ENCODE measurements around the gene NSDHL.

- TF ChIP-seq, protein P1, sequence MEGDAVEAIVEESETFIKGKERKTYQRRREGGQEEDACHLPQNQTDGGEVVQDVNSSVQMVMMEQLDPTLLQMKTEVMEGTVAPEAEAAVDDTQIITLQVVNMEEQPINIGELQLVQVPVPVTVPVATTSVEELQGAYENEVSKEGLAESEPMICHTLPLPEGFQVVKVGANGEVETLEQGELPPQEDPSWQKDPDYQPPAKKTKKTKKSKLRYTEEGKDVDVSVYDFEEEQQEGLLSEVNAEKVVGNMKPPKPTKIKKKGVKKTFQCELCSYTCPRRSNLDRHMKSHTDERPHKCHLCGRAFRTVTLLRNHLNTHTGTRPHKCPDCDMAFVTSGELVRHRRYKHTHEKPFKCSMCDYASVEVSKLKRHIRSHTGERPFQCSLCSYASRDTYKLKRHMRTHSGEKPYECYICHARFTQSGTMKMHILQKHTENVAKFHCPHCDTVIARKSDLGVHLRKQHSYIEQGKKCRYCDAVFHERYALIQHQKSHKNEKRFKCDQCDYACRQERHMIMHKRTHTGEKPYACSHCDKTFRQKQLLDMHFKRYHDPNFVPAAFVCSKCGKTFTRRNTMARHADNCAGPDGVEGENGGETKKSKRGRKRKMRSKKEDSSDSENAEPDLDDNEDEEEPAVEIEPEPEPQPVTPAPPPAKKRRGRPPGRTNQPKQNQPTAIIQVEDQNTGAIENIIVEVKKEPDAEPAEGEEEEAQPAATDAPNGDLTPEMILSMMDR (IDR thresholded peaks at IDR 0.05; ENCODE audit: insufficient read depth, low read depth, low read length) = no peak
- TF ChIP-seq EZH2 (IDR thresholded peaks at IDR 0.05; ENCODE audit: insufficient read depth, low read length) = no peak
These were observed 8.3 kb upstream of the NSDHL start for GRCh38 chrX:152822383-152823086.

Measured in astrocyte (in vitro differentiated cells and primary cell).